ENCODE results near the gene SCN4A. TPM values are rescaled to one million over a fixed set of nuclear protein-coding genes. Genes with fewer than 3 reads are reported as not detected.

SCN4A gene
- total RNA-seq, 1 donor from 2014 or later, result 1.8 TPM

GRCh38 chr17:63929860-63930766, 42.6 kb downstream of the SCN4A start:
- peaks cover 5% of the 10 kb centered on the region for H3K27me3 Mint-ChIP-seq (ENCODE audit: insufficient read depth, low read depth)
- H3K27me3 ChIP-seq, result no peaks in the 10 kb centered on the region
- no peaks in the 10 kb centered on the region for H4K20me1 ChIP-seq (ENCODE audit: low read depth)
- no peak overlapping the region for H3K4me2 ChIP-seq
- no peak overlapping the region for H3K27ac Mint-ChIP-seq
- no peak for DNase-seq (ENCODE audit: low spot score)
- H3F3A ChIP-seq (ENCODE audit: low read depth), result peaks cover 5% of the 10 kb centered on the region
- TF ChIP-seq EZH2phosphoT487 (IDR thresholded peaks at IDR 0.05), result no peak
- TF ChIP-seq CTCF (IDR thresholded peaks at IDR 0.05), result no peak
- TF ChIP-seq EZH2 (IDR thresholded peaks at IDR 0.05), result no peak
- H3K9me3 Mint-ChIP-seq, result no peaks in the 10 kb centered on the region
- H3K4me3 Mint-ChIP-seq, result no peak overlapping the region
- H3K79me2 ChIP-seq (ENCODE audit: low read depth), result no peaks in the 10 kb centered on the region
- no peaks in the 10 kb centered on the region for H3K4me1 ChIP-seq
- peaks cover 6% of the 10 kb centered on the region for H3K4me1 Mint-ChIP-seq
- H3K9ac ChIP-seq, result no peak overlapping the region
- H3K4me3 ChIP-seq, result no peak overlapping the region
- H2AFZ ChIP-seq (replicated peaks), result peak overlapping the region; percentile 57
- no peaks in the 10 kb centered on the region for H3K36me3 Mint-ChIP-seq
- H3K9me3 ChIP-seq (ENCODE audit: low read depth), result no peaks in the 10 kb centered on the region
- no peaks in the 10 kb centered on the region for H3K36me3 ChIP-seq
- H3K27ac ChIP-seq, result no peak overlapping the region

- TF ChIP-seq CTCF (IDR thresholded peaks at IDR 0.05), result no peak
- no peak for TF ChIP-seq EZH2phosphoT487 (IDR thresholded peaks at IDR 0.05)
- no peak for TF ChIP-seq EZH2 (IDR thresholded peaks at IDR 0.05)
Observed at GRCh38 chr17:63928966-63929695, 43.6 kb downstream of the SCN4A start.

GRCh38 chr17:63928172-63928666, 44.5 kb downstream of the SCN4A start:
- no peak overlapping the region for H3K9ac ChIP-seq
- TF ChIP-seq CTCF (IDR thresholded peaks at IDR 0.05) (no peak), EZH2 (IDR thresholded peaks at IDR 0.05) (no peak), EZH2phosphoT487 (IDR thresholded peaks at IDR 0.05) (no peak)
- H3K79me2 ChIP-seq (ENCODE audit: low read depth), result no peaks in the 10 kb centered on the region
- H3F3A ChIP-seq (ENCODE audit: low read depth), result peaks cover 5% of the 10 kb centered on the region
- no peaks in the 10 kb centered on the region for H3K36me3 Mint-ChIP-seq
- no peaks in the 10 kb centered on the region for H3K4me1 ChIP-seq
- H2AFZ ChIP-seq (replicated peaks), result no peak overlapping the region
- no peak overlapping the region for H3K27ac ChIP-seq
- peaks cover 3% of the 10 kb centered on the region for H3K27me3 Mint-ChIP-seq (ENCODE audit: insufficient read depth, low read depth)
- no peaks in the 10 kb centered on the region for H3K27me3 ChIP-seq
- H3K9me3 ChIP-seq (ENCODE audit: low read depth), result no peaks in the 10 kb centered on the region
- H3K9me3 Mint-ChIP-seq, result no peaks in the 10 kb centered on the region
- H4K20me1 ChIP-seq (ENCODE audit: low read depth), result no peaks in the 10 kb centered on the region
- H3K4me2 ChIP-seq, result no peak overlapping the region
- H3K36me3 ChIP-seq, result no peaks in the 10 kb centered on the region
- no peak for DNase-seq (ENCODE audit: low spot score)
- H3K4me3 ChIP-seq, result no peak overlapping the region
- H3K27ac Mint-ChIP-seq, result no peak overlapping the region
- H3K4me1 Mint-ChIP-seq, result peaks cover 6% of the 10 kb centered on the region
- H3K4me3 Mint-ChIP-seq, result no peak overlapping the region

More at GRCh38 chr17:63928966-63929695, 43.6 kb downstream of the SCN4A start:
- no peak overlapping the region for H2AFZ ChIP-seq (replicated peaks)
- Mint-ChIP-seq H3K27ac (no peak overlapping the region), H3K27me3 (ENCODE audit: insufficient read depth, low read depth) (peaks cover 8% of the 10 kb centered on the region), H3K9me3 (no peaks in the 10 kb centered on the region), H3K4me1 (peaks cover 6% of the 10 kb centered on the region), H3K36me3 (no peaks in the 10 kb centered on the region), H3K4me3 (no peak overlapping the region)
- H4K20me1 ChIP-seq (ENCODE audit: low read depth), result no peaks in the 10 kb centered on the region
- no peaks in the 10 kb centered on the region for H3K27me3 ChIP-seq
- H3K27ac ChIP-seq, result no peak overlapping the region
- no peak overlapping the region for H3K4me3 ChIP-seq
- no peak for DNase-seq (ENCODE audit: low spot score)
- H3K9me3 ChIP-seq (ENCODE audit: low read depth), result no peaks in the 10 kb centered on the region
- no peaks in the 10 kb centered on the region for H3K36me3 ChIP-seq
- H3F3A ChIP-seq (ENCODE audit: low read depth), result peaks cover 5% of the 10 kb centered on the region
- no peaks in the 10 kb centered on the region for H3K4me1 ChIP-seq
- H3K4me2 ChIP-seq, result no peak overlapping the region
- no peaks in the 10 kb centered on the region for H3K79me2 ChIP-seq (ENCODE audit: low read depth)
- H3K9ac ChIP-seq, result no peak overlapping the region

Measured in neural progenitor cell (in vitro differentiated cells).